Central memory CD4-positive, alpha-beta T cell (primary cell): Measurements from ENCODE around the gene TMEM178B.
"Not testable (repeated sequence)": the region's sequence is repeated elsewhere in the genome, so short reads cannot be mapped to it uniquely, and the experiment has no call there.

Source experiments
- DNase-seq: peaks from one replicate; pipeline ENCODE4 v3.0.0; 2022
- total RNA-seq, 3 experiments: gene quantifications; one replicate each; lab custom pipeline; 2026; lab: John Stamatoyannopoulos, UW

TMEM178B gene
- total RNA-seq = 2.3 to 6.5 (median 2.7) reads per million in 3 experiments

DNA sequence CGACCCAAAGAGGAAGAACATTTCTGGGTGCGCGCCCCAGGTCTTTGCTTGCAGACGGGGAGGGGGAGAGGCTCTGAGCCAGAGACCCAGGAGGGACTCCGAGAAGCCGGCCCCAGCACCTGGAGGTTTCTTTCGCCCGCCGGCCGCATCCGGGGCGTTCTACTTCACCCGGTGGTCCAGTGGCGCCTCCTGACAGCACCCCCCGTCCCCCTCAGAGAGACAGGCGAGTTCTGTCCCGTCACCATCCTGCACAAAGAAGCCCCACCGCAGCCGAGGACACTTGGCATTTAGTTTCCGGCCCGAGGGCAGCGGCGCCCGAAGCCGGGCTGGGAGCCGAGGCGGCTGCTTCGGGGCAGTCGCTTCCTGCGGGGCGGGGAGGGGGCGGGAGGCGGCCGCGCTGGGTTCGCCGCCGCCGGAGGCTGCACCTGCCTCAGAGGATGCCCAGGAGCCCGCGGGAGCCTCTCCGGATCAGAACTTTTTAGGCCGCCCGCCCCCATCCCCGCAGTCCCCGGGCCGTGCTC is at the start of gene TMEM178B:
Gene TMEM178B (plus strand): TSS at position 424 of the 521 bp plus-strand sequence.
- DNase-seq = no peak

- no peak for DNase-seq
These were observed 49.2 kb upstream of the TMEM178B start for GRCh38 chr7:141024668-141025067.

DNA sequence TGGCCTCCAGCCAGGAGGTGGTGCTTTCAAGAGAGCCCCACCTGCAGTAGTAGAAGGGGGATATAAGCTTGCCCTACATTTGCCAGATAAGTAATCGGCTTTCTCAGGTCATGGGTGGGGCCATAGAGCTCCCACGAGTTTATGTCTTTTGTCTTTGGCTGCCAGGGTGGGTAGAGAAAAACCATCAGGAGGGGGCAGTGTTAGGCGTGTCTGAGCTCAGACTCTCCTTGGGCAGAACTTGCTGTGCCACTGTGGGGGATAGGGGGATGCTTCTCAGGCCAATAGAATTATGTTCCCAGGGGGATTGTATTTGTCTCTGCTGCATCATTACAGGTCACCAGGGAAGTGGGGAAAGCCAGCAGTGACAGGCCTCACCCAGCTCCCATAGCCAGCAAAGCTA is 46.8 kb upstream of the TMEM178B start:
- DNase-seq = no peak

DNA sequence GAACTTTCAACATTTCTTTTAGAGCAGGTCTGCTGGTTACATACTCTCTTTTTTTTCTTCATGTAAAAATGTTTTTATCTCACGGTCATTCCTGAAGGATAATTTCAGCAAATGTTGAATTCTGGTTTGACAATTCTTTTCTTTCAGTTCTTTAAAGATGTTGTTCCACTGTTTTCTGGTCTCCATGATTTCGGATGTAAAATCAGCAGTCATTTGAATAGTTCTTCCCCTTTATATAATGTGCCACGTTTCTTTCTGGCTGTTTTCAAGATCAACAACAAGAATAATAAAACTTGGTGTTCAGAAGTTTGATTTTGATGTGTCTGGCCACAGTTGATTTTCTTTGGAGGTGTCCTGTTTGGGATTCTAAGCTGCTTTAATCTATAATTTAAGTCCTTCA is 45.1 kb upstream of the TMEM178B start:
- no peak for DNase-seq

GRCh38 chr7:141032539-141033323 is 41.1 kb upstream of the TMEM178B start:
- not testable (repeated sequence) for DNase-seq

GRCh38 chr7:141038100-141038499 is 35.8 kb upstream of the TMEM178B start:
- not testable (repeated sequence) for DNase-seq

- no peak for DNase-seq
These were observed 34.5 kb upstream of the TMEM178B start for GRCh38 chr7:141039376-141039775.

DNA sequence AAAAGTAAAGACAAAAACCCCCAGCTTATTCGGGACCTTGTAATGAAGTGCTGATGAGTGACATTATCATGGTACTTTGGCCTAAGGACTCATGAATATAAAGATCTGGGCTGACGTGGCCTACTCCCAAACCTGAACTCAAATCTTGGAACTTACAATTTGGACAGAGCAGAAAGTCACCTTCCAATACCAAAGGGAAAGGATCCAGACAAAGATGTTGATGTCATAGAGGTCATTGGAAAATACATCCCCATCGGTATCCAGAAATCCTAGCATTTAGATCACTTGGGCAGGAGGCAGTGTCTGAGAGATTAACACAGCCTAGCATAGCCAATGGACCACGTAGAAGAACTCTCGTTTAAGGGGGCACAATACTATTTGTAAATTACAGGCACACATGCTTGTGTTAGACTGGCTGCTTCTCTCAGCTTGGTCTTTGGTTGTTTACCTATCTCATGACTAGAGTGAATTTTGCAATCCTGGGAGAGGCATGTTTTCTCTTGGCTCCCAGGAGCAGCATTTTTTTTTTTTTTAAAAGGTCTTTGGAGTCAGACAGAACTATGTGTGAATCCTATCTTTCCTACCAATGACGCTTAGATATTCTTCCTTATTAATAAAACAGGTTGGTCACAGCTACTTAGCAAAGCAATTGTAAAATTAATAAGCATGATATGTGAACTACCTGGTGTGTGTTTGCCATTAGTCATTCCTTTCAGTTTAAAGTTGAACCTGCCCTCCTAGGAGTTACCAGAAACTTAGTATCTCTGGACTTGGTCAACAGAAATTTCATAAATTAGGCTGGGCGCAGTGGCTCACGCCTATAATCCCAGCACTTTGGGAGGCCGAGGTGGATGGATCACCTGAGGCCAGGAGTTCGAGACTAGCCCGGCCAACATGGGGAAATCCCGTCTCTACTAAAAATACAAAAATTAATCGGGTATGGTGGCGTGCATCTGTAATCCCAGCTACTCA is 31.4 kb upstream of the TMEM178B start:
- no peak for DNase-seq

DNA sequence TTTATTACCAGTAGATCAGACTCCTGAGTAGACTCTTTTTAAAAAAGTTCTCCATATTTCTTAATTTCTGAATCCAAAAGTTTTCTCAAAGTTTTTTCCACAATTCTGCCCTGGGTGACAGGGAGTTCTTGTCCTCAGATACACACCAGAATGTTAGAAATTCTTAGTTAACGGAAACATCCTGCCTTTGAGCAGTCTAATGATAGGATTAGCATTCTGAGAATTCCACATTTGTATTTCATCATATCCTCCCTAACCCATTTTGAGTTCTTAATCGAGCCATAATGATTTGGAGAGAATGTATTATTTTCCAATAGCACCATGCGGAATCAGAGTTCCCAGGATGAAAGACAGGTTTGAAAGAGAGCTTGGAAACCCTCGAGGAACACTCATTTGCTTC is 30.2 kb upstream of the TMEM178B start:
- no peak for DNase-seq

DNA sequence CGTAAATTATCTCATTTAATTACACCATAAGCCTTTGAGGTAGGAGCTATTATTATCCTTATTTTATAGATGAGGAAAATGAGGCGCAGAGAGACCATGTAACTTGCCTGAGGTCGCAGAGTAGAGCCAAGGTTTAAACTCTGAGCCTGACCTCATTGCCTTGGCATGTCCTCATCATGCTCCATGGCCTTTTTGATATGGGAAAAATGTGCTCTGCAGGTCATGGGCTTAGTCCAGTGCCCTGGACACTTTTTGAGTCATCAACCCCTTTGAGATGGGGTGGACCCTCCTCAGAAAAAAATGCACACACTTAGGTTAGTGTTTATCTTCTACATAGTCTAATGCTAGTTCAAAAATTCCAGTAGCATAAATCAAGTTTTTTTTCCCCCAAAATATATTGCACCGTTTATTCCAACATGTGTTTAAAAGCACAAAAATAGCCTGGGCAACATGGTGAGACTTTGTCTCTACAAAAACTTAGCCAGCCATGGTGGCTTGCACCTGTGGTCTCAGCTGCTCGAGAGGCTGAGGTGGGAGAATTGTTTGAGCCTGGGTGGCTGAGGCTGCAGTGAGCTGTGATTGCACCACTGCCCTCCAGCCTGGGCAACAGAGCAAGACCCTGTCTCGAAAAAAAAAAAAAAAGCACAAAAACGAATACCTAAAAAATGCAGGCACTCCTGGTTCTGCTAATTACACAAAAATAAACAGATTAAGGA is 28.6 kb upstream of the TMEM178B start:
- no peak for DNase-seq

- no peak for DNase-seq
These were observed 27.8 kb upstream of the TMEM178B start for GRCh38 chr7:141045842-141046620.

DNA sequence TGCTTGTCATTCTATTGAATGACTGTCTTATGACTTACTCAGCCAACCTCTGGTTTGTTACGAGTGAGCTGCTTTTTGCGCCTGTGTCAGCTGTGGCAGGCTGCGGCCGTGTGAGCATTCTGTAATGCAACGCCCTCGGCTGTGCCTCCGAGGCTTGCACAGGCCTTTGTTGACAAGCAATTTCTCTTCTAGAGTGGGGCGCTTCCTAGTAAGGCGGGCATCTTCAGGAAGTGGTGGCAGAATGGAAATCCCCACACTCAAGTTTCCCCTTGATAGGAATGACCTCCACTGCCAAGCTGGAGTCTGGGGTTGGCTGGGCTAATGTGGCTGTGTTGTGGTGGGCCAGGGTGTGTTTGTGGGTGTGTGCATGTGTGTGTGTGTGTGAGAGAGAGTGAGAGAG is 20.2 kb upstream of the TMEM178B start:
- DNase-seq = peak; percentile 79

DNA sequence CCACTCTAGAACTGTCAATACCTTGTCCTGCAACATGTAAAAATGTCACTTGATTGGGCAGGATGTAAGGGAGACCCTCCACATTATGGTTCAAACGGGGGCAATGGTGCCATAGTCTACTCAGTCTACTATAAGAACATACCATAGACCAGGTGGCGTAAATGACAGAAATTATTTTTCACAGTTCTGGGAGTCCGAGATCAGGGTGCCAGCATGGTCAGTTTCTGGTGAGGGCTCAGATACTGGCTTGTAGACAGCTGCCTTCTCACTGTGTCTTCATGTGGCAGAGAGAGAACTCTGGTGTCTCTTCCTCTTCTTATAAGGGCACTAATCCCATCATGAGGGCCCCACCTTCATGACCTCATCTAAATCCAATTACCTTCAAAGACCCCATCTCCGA is 18.7 kb upstream of the TMEM178B start:
- DNase-seq = no peak

GRCh38 chr7:141057788-141058187 is 16.1 kb upstream of the TMEM178B start:
- no peak for DNase-seq

GRCh38 chr7:141067856-141068255 is 6.0 kb upstream of the TMEM178B start:
- DNase-seq = not testable (repeated sequence)

- DNase-seq = peak; percentile 39
These were observed 2.5 kb upstream of the TMEM178B start for GRCh38 chr7:141071260-141071854.

GRCh38 chr7:141071855-141072547 is 1.9 kb upstream of the TMEM178B start:
- DNase-seq = no peak

DNA sequence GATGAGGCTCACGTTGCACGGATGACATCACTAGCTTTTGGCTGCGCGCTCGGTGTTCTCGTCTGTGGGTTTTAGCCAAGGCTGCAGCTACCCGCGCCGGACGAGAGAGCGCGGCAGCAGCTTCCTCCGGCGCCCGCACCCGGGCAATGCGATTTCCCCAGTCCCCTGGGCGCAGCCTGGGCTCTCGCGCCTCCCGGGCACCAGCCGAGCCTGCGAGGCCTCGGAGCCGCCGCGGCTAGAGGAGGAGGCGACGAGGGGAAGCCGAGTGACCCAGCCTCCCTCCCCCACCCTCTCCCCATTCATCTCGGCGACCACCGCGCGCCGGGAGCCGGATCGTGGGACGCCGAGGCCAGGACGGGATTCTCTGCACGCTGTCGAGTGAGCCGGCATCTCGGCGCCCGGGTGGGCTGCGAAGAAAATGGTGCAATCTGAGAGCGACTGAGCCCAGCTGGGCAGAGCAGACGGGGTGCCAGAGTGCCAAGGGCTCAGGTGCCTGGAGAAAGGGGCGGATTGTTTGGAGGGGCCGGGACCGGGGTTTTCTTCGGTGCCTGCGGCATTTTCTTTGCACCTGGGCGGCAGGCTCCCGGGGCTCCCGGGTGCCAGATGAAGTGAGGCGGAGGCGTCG is 1.2 kb upstream of the TMEM178B start:
- no peak for DNase-seq

- no peak for DNase-seq
These were observed 657 bp upstream of the TMEM178B start for GRCh38 chr7:141073173-141073640.
